ENCODE results near the gene CPNE6. TPM values are rescaled to one million over a fixed set of nuclear protein-coding genes. Genes with fewer than 3 reads are reported as not detected.

Gene CPNE6
- total and polyA plus RNA-seq, 2 of the 13 experiments (the other 11 are each of a cell fraction or from before 2014, with no cell fraction given), result not detected

DNA sequence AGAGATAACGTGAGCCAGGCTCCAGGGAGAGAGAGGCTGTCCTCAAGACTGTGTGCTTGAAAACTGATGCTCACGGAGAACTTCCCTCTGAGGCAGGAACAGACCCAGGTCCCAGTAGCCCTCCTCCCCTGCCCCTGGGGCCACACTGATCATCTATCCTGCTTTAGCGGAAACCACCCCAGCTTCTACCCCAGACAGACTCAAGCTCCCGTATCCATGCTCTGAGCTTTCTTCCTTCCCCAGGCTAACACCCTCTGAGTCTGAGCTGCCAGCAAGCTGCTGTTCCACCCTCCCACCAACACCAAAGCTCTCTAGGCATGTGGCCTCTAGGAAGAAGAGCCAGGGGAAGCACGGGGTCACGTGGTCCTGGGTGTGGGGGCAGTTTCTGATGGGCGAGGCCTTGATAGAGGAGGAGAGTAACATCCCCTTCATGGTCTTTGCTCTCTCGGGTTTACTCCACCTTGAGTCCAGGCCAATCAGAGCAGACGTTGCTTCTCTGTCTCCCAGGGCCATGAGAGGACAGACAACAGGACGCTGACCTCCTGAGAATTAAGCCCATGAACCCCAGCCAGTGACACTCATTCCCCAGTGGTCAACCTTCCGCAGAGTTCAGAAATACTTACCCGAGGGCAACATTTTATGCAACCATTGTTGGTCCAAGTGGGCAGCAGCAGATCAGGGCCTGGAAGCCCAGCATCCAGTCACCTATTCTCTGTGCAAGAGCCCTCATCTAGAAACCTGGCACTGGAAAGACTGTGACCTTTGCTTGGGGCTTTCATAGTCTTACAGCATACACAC is 24.1 kb downstream of the CPNE6 start (continued):
- TF ChIP-seq, protein P1, sequence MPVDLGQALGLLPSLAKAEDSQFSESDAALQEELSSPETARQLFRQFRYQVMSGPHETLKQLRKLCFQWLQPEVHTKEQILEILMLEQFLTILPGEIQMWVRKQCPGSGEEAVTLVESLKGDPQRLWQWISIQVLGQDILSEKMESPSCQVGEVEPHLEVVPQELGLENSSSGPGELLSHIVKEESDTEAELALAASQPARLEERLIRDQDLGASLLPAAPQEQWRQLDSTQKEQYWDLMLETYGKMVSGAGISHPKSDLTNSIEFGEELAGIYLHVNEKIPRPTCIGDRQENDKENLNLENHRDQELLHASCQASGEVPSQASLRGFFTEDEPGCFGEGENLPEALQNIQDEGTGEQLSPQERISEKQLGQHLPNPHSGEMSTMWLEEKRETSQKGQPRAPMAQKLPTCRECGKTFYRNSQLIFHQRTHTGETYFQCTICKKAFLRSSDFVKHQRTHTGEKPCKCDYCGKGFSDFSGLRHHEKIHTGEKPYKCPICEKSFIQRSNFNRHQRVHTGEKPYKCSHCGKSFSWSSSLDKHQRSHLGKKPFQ (CRISPR knock-in tag; IDR thresholded peaks at IDR 0.05; ENCODE audit: insufficient replicate concordance), result no peak
- peak; percentile 91 for TF ChIP-seq STAT5B (CRISPR knock-in tag; IDR thresholded peaks at IDR 0.05)
- TF ChIP-seq ZNF747 (CRISPR knock-in tag; IDR thresholded peaks at IDR 0.05; ENCODE audit: borderline replicate concordance), result peak; percentile 99; the same call in 1 of the 2 replicates
- TF ChIP-seq ZNF260 (CRISPR knock-in tag; IDR thresholded peaks at IDR 0.05; ENCODE audit: borderline replicate concordance, low read depth), result peak; percentile 82; the same call in 1 of the 2 replicates
- TF ChIP-seq ZNF33A (CRISPR knock-in tag; IDR thresholded peaks at IDR 0.05; ENCODE audit: borderline replicate concordance), result no peak
- peak; percentile 96 for TF ChIP-seq ZSCAN29 (CRISPR knock-in tag; conservative IDR thresholded peaks at IDR 0.05)
- peak; percentile 94 for TF ChIP-seq ZNF775 (CRISPR knock-in tag; IDR thresholded peaks at IDR 0.05; ENCODE audit: borderline replicate concordance)
- no peak for TF ChIP-seq JDP2 (CRISPR knock-in tag; IDR thresholded peaks at IDR 0.05; ENCODE audit: borderline replicate concordance)
- TF ChIP-seq ZBTB1 (CRISPR knock-in tag; IDR thresholded peaks at IDR 0.05; ENCODE audit: borderline replicate concordance), result peak; percentile 62; the same call in 1 of the 2 replicates
- TF ChIP-seq MXI1 (IDR thresholded peaks at IDR 0.05; ENCODE audit: borderline replicate concordance, low read depth, low read length), result peak; percentile 95; the same call in 2 of the 3 replicates
- peak; percentile 74 for TF ChIP-seq ZNF263 (CRISPR knock-in tag; IDR thresholded peaks at IDR 0.05)
- TF ChIP-seq, protein P2, sequence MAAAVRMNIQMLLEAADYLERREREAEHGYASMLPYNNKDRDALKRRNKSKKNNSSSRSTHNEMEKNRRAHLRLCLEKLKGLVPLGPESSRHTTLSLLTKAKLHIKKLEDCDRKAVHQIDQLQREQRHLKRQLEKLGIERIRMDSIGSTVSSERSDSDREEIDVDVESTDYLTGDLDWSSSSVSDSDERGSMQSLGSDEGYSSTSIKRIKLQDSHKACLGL (CRISPR knock-in tag; IDR thresholded peaks at IDR 0.05), result peak; percentile 98
- peak; percentile 77 for TF ChIP-seq YY1 (IDR thresholded peaks at IDR 0.05; ENCODE audit: insufficient read depth, insufficient replicate concordance, low read depth, low read length)
- no peak for TF ChIP-seq NR1H2 (CRISPR knock-in tag; IDR thresholded peaks at IDR 0.05; ENCODE audit: borderline replicate concordance, low read depth)
- TF ChIP-seq, protein P3, sequence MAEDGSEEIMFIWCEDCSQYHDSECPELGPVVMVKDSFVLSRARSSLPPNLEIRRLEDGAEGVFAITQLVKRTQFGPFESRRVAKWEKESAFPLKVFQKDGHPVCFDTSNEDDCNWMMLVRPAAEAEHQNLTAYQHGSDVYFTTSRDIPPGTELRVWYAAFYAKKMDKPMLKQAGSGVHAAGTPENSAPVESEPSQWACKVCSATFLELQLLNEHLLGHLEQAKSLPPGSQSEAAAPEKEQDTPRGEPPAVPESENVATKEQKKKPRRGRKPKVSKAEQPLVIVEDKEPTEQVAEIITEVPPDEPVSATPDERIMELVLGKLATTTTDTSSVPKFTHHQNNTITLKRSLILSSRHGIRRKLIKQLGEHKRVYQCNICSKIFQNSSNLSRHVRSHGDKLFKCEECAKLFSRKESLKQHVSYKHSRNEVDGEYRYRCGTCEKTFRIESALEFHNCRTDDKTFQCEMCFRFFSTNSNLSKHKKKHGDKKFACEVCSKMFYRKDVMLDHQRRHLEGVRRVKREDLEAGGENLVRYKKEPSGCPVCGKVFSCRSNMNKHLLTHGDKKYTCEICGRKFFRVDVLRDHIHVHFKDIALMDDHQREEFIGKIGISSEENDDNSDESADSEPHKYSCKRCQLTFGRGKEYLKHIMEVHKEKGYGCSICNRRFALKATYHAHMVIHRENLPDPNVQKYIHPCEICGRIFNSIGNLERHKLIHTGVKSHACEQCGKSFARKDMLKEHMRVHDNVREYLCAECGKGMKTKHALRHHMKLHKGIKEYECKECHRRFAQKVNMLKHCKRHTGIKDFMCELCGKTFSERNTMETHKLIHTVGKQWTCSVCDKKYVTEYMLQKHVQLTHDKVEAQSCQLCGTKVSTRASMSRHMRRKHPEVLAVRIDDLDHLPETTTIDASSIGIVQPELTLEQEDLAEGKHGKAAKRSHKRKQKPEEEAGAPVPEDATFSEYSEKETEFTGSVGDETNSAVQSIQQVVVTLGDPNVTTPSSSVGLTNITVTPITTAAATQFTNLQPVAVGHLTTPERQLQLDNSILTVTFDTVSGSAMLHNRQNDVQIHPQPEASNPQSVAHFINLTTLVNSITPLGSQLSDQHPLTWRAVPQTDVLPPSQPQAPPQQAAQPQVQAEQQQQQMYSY (CRISPR knock-in tag; IDR thresholded peaks at IDR 0.05), result peak; percentile 16; the same call in 1 of the 2 replicates
- peak; percentile 97 for TF ChIP-seq NCOR1 (IDR thresholded peaks at IDR 0.05; ENCODE audit: borderline replicate concordance, low read length)
- TF ChIP-seq MIER2 (CRISPR knock-in tag; IDR thresholded peaks at IDR 0.05), result peak; percentile 86
- TF ChIP-seq, protein P4, sequence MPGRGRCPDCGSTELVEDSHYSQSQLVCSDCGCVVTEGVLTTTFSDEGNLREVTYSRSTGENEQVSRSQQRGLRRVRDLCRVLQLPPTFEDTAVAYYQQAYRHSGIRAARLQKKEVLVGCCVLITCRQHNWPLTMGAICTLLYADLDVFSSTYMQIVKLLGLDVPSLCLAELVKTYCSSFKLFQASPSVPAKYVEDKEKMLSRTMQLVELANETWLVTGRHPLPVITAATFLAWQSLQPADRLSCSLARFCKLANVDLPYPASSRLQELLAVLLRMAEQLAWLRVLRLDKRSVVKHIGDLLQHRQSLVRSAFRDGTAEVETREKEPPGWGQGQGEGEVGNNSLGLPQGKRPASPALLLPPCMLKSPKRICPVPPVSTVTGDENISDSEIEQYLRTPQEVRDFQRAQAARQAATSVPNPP (CRISPR knock-in tag; IDR thresholded peaks at IDR 0.05), result peak; percentile 75; the same call in 1 of the 2 replicates
- no peak for TF ChIP-seq HMGA1 (CRISPR knock-in tag; conservative IDR thresholded peaks at IDR 0.05)
- TF ChIP-seq SIX1 (CRISPR knock-in tag; IDR thresholded peaks at IDR 0.05; ENCODE audit: borderline replicate concordance), result peak; percentile 70

All from HepG2 (cell line).